HEK293 (cell line): ENCODE measurements around the gene PRLHR.
A peak's percentile ranks its signal among the peaks of the same experiment; 100 is the strongest.

Source experiments
- CTCF ChIA-PET: fragments of 350-600 bp; formaldehyde crosslinking; extraction: SDS; loops from one replicate; lab custom pipeline; 2021; ENCODE audit warnings: antibody characterized with exemption; lab: Yijun Ruan, JAX
- POLR2A ChIA-PET: fragments of 300-600 bp; formaldehyde crosslinking; extraction: SDS; loops from one replicate; lab custom pipeline; 2020; ENCODE audit warnings: antibody characterized with exemption, inconsistent platforms; lab: Yijun Ruan, JAX
- H3K27ac ChIP-seq: fragments of 200-500 bp; sonication (Bioruptor generic); 2 replicates; pipeline ENCODE4 v1.5.1; 2014; ENCODE audit warnings: low read depth, low read length, control low read depth, inconsistent platforms; ENCODE audit errors: extremely low read depth
- H3K36me3 ChIP-seq, 2 experiments: fragments of 200-500 bp in 1 of 2; sonication (Bioruptor generic) in 1 of 2; 1 replicate in 1 of 2; 2 replicates in 1 of 2; pipeline ENCODE4 v1.5.1; 2014 to 2017; ENCODE audit warnings: inconsistent platforms in 2 of 2, low read length in 2 of 2; ENCODE audit not compliant: control insufficient read depth in 2 of 2, insufficient read depth in 1 of 2
- H3K4me1 ChIP-seq: fragments of 200-500 bp; sonication (Bioruptor generic); 2 replicates; pipeline ENCODE4 v1.5.1; 2014; ENCODE audit warnings: mild to moderate bottlenecking, low read length, inconsistent platforms; ENCODE audit not compliant: control insufficient read depth, insufficient read depth
- H3K4me3 ChIP-seq: 2 replicates; pipeline ENCODE4 v1.5.1; 2011; ENCODE audit warnings: low read depth, mild to moderate bottlenecking, control low read depth, low read length, moderate library complexity
- H3K9me3 ChIP-seq: fragments of 200-500 bp; sonication (Bioruptor generic); 2 replicates; pipeline ENCODE4 v1.5.1; 2014; ENCODE audit warnings: low read depth, low read length, inconsistent platforms; ENCODE audit not compliant: control insufficient read depth, insufficient read depth
- ATF2 ChIP-seq: fragments of 450-650 bp; formaldehyde crosslinking; IDR thresholded peaks from 2 replicates; pipeline ENCODE4 v1.5.1; 2016; ENCODE audit warnings: missing biosample characterization, missing genetic modification characterization, low read depth
- FEZF1 ChIP-seq: fragments of 450-650 bp; formaldehyde crosslinking; IDR thresholded peaks from 2 replicates; pipeline ENCODE4 v1.5.1; 2016; ENCODE audit warnings: missing biosample characterization, missing genetic modification characterization
- HOXD13 ChIP-seq: sonication (generic); formaldehyde crosslinking; IDR thresholded peaks from 2 replicates; pipeline ENCODE4 v1.8.0; 2022; ENCODE audit warnings: missing genetic modification reagents, borderline replicate concordance
- SALL2 ChIP-seq: fragments of 450-650 bp; formaldehyde crosslinking; IDR thresholded peaks from 2 replicates; pipeline ENCODE4 v1.5.0; 2017; ENCODE audit warnings: missing biosample characterization, mild to moderate bottlenecking, missing genetic modification characterization, borderline replicate concordance
- SCRT1 ChIP-seq: fragments of 450-650 bp; formaldehyde crosslinking; IDR thresholded peaks from 2 replicates; pipeline ENCODE4 v1.5.1; 2016; ENCODE audit warnings: missing biosample characterization, missing genetic modification characterization, borderline replicate concordance
- ZBTB10 ChIP-seq: fragments of 450-650 bp; formaldehyde crosslinking; IDR thresholded peaks from 2 replicates; pipeline ENCODE4 v1.5.1; 2016; ENCODE audit warnings: missing biosample characterization, missing genetic modification characterization
- ZBTB11 ChIP-seq: fragments of 450-650 bp; formaldehyde crosslinking; conservative IDR thresholded peaks from 2 replicates; pipeline ENCODE4 v1.5.1; 2016; ENCODE audit warnings: low read depth, missing biosample characterization, missing genetic modification characterization
- ZBTB20 ChIP-seq: fragments of 450-650 bp; formaldehyde crosslinking; IDR thresholded peaks from 2 replicates; pipeline ENCODE4 v1.5.1; 2016; ENCODE audit warnings: missing biosample characterization, missing genetic modification characterization
- ZNF132 ChIP-seq: fragments of 450-650 bp; formaldehyde crosslinking; IDR thresholded peaks from 2 replicates; pipeline ENCODE4 v1.5.1; 2017; ENCODE audit warnings: missing biosample characterization, missing genetic modification characterization, borderline replicate concordance
- ZNF169 ChIP-seq: fragments of 450-650 bp; formaldehyde crosslinking; IDR thresholded peaks from 2 replicates; pipeline ENCODE4 v1.5.1; 2016; ENCODE audit warnings: missing biosample characterization, missing genetic modification characterization
- ZNF18 ChIP-seq: fragments of 450-650 bp; formaldehyde crosslinking; IDR thresholded peaks from 2 replicates; pipeline ENCODE4 v1.5.1; 2016; ENCODE audit warnings: missing biosample characterization, missing genetic modification characterization
- ZNF184 ChIP-seq: fragments of 450-650 bp; IDR thresholded peaks from 2 replicates; pipeline ENCODE4 v1.5.1; 2018; ENCODE audit warnings: missing biosample characterization, mild to moderate bottlenecking, missing genetic modification characterization
- ZNF221 ChIP-seq: fragments of 450-650 bp; formaldehyde crosslinking; IDR thresholded peaks from 2 replicates; pipeline ENCODE4 v1.5.1; 2017; ENCODE audit warnings: missing biosample characterization, missing genetic modification characterization, borderline replicate concordance
- ZNF324 ChIP-seq: fragments of 450-650 bp; formaldehyde crosslinking; IDR thresholded peaks from 2 replicates; pipeline ENCODE4 v1.5.1; 2016; ENCODE audit warnings: missing biosample characterization, missing genetic modification characterization
- ZNF433 ChIP-seq: fragments of 450-650 bp; formaldehyde crosslinking; IDR thresholded peaks from 2 replicates; pipeline ENCODE4 v1.5.1; 2016; ENCODE audit warnings: missing biosample characterization, missing genetic modification characterization, low read depth
- ZNF514 ChIP-seq: fragments of 450-650 bp; formaldehyde crosslinking; IDR thresholded peaks from 2 replicates; pipeline ENCODE4 v1.5.1; 2016; ENCODE audit warnings: missing biosample characterization, missing genetic modification characterization
- ZNF530 ChIP-seq: fragments of 450-650 bp; formaldehyde crosslinking; IDR thresholded peaks from 2 replicates; pipeline ENCODE4 v1.5.1; 2016; ENCODE audit warnings: low read depth, missing biosample characterization, missing genetic modification characterization
- ZNF561 ChIP-seq: fragments of 450-650 bp; IDR thresholded peaks from 2 replicates; pipeline ENCODE4 v1.5.1; 2018; ENCODE audit warnings: missing biosample characterization, missing genetic modification characterization, borderline replicate concordance

Gene PRLHR

DNA sequence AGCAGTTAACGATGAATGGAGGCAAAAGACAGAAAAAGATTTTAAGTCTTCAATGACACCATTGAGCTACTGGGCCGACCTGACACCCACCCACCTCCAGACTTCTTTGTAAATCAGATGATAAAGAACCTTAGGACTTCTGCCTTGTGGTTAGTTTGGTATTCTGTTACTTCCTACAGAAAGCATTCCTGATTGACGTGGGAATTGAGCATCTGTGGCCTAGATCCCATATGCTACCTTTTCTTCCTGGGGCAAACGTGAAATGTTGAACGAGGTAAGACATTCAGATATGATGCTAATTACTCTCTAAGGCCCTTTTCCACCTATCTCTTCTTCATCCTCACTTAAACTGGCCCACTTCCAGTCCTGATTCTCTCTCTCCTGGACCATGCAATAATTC, 10.2 kb downstream of the PRLHR start (continued):
- TF ChIP-seq ZNF18 (tag by site-specific recombination) (no peak), ZNF561 (tag by site-specific recombination) (no peak)

- CTCF ChIA-PET: no interaction called here
- H3K4me1 ChIP-seq: no peaks in the 10 kb centered on the region
- peak; percentile 34; the same call in 1 of the 2 replicates for TF ChIP-seq ZNF184
- TF ChIP-seq ATF2 (tag by site-specific recombination): no peak
- no peaks in the 10 kb centered on the region for H3K9me3 ChIP-seq
- no peaks in the 10 kb centered on the region for H3K36me3 ChIP-seq
- POLR2A ChIA-PET: no interaction called here
- H3K4me3 ChIP-seq: no peak overlapping the region
- no peak overlapping the region for H3K27ac ChIP-seq
Observed at GRCh38 chr10:118584181-118584954, 11.1 kb downstream of the PRLHR start.

DNA sequence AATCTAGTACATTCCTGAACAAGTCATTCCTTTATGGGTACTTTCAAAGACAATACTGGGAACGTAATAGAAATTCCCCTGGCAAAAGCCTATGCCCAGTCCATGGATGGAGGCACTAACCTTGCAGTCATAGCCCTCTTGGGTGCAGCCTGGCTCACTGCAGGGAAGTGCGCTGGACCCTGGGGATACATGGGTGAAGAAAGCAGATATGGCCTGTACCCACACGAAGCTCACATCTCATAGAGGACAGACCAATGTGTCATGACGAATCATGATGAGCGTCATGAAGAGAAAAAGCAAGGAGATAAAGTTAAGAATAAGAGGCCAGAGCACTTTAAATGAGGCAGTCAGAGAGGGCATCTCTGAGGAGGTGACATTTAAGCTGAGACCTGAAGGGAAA, 11.8 kb downstream of the PRLHR start:
- no peak overlapping the region for H3K4me3 ChIP-seq
- H3K27ac ChIP-seq: no peak overlapping the region
- no peaks in the 10 kb centered on the region for H3K9me3 ChIP-seq
- ChIA-PET POLR2A (no interaction called here), CTCF (no interaction called here)
- no peaks in the 10 kb centered on the region for H3K36me3 ChIP-seq
- no peaks in the 10 kb centered on the region for H3K4me1 ChIP-seq
- TF ChIP-seq HOXD13 (CRISPR knock-in tag) (no peak), ZNF433 (tag by site-specific recombination) (no peak), SCRT1 (tag by site-specific recombination) (no peak)

DNA sequence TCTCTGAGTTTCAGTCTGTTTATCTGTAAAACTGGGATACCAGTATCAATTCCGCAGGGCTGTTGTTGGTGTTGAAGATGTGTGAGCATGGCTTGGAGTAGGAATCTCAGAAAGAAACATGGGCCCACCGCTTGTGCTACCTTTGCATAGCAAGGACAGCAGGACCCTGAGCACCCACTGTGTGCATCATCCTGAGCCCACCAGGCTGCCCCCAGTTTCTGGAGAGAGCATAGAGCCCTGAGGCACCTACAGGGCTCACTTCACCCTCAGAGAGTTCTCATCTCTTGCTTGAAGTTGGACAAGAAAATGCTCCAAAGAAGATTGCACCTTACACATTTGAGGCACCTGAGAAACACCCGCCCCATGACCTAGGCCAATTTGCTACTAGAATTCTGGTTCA, 12.9 kb downstream of the PRLHR start:
- Histone ChIP-seq H3K36me3 (no peaks in the 10 kb centered on the region), H3K9me3 (no peaks in the 10 kb centered on the region), H3K27ac (no peak overlapping the region), H3K4me3 (no peak overlapping the region), H3K4me1 (no peaks in the 10 kb centered on the region)
- POLR2A ChIA-PET: no interaction called here
- CTCF ChIA-PET: interaction anchor here (0.9 kb wide), 1 partner anchor 8 kb away, joined by 4 read pairs; no protein-coding TSS in a partner anchor
- TF ChIP-seq SALL2 (tag by site-specific recombination): no peak
- no peak for TF ChIP-seq ZNF514 (tag by site-specific recombination)
- TF ChIP-seq ZNF132 (tag by site-specific recombination): no peak
- TF ChIP-seq ZBTB20: no peak
- no peak for TF ChIP-seq ZNF530
- TF ChIP-seq ZBTB10 (tag by site-specific recombination): no peak
- TF ChIP-seq ZBTB11: no peak
- no peak for TF ChIP-seq ZNF169 (tag by site-specific recombination)
- no peak for TF ChIP-seq ZNF221 (tag by site-specific recombination)
- no peak for TF ChIP-seq ZNF184
- TF ChIP-seq FEZF1 (tag by site-specific recombination): no peak
- no peak for TF ChIP-seq ZNF324 (tag by site-specific recombination)
